Endothelial cell of umbilical vein (primary cell): ENCODE measurements around the gene UBE2D2.

Experiments used
- CTCF ChIP-seq, 2 donors: IDR thresholded peaks; 1 replicate in 1 of 2; 2 replicates in 1 of 2; pipeline ENCODE4 v1.5.1; 2011; ENCODE audit warnings: low read length in 2 of 2, mild to moderate bottlenecking in 2 of 2, moderate library complexity in 2 of 2, control low read depth in 1 of 2, inconsistent platforms in 1 of 2, low read depth in 1 of 2; ENCODE audit not compliant: insufficient read depth in 1 of 2; ENCODE audit errors: extremely low read depth in 1 of 2
- JUN ChIP-seq: IDR thresholded peaks from 2 replicates; pipeline ENCODE4 v1.6.1; 2011; ENCODE audit warnings: borderline replicate concordance, low read depth; ENCODE audit not compliant: insufficient read length, insufficient read depth
- POLR2A ChIP-seq: IDR thresholded peaks from 2 replicates; pipeline ENCODE4 v1.6.1; 2012; ENCODE audit warnings: low read depth, mild to moderate bottlenecking, control low read depth, low read length
- POLR2AphosphoS5 ChIP-seq: IDR thresholded peaks from 2 replicates; pipeline ENCODE4 v1.6.1; 2012; ENCODE audit warnings: low read depth, mild to moderate bottlenecking, control low read depth, low read length, moderate library complexity; ENCODE audit not compliant: insufficient read depth

GRCh38 chr5:139670369-139671095 is 109.4 kb downstream of the UBE2D2 start:
- peak; percentile 27 to 43 for TF ChIP-seq CTCF (IDR thresholded peaks at IDR 0.05; ENCODE audit: extremely low read depth in 1 of 2, insufficient read depth in 1 of 2, low read depth in 1 of 2, low read length in 2 of 2)
- no peak for TF ChIP-seq POLR2A
- TF ChIP-seq JUN = no peak
- TF ChIP-seq POLR2AphosphoS5 = no peak
